HepG2 (cell line): ENCODE data around the gene PDE2A. TPM values are rescaled to one million over a fixed set of nuclear protein-coding genes. Genes with fewer than 3 reads are reported as not detected.

Experiments
- ATAC-seq: fragments of 200-7000 bp; cut with Tn5 transposase; 3 replicates; pipeline ENCODE4 v1.9.1; 2020; ENCODE audit warnings: mild to moderate bottlenecking, moderate library complexity
- BruUV-seq: library from RNA; stranded (reverse); fragments of 400-500 nt; replicated peaks from 2 replicates; lab custom pipeline; 2021; lab: Mats Ljungman, UMichigan
- CTCF ChIA-PET: fragments of 300-600 bp; formaldehyde crosslinking; extraction: SDS; loops from one replicate; lab custom pipeline; 2021; ENCODE audit warnings: low total read pairs, inconsistent platforms, low intra/inter-chr PET ratio; lab: Yijun Ruan, JAX
- POLR2A ChIA-PET: fragments of 350-600 bp; sonication (Branson Sonifier 250); formaldehyde crosslinking; loops from one replicate; lab custom pipeline; 2020; ENCODE audit warnings: antibody characterized with exemption, inconsistent platforms; lab: Yijun Ruan, JAX
- DNase-seq: peaks from one replicate; pipeline ENCODE4 v3.0.0-alpha.2; 2015; ENCODE audit warnings: low spot score
- FAIRE-seq: peaks from 3 replicates; lab custom pipeline; 2011; peaks lifted over from hg19 to GRCh38; lab: Jason Lieb, UNC
- H2AFZ ChIP-seq: one replicate; pipeline ENCODE4 v1.6.1; 2011; ENCODE audit warnings: low read length, inconsistent platforms
- H3K27ac ChIP-seq: fragments of 300-600 bp; 3 replicates; pipeline ENCODE4 v1.8.0; 2011; ENCODE audit warnings: mixed run types, mild to moderate bottlenecking, mixed read lengths, low read length, inconsistent platforms; ENCODE audit not compliant: insufficient read depth; ENCODE audit errors: extremely low read length
- H3K27me3 ChIP-seq, 2 experiments: fragments of 200-600 bp in 1 of 2; 2 replicates in 1 of 2; 3 replicates in 1 of 2; pipeline versions ENCODE4 v1.6.0 to v1.8.0; 2011; ENCODE audit warnings: low read length in 2 of 2, mild to moderate bottlenecking in 2 of 2, moderate library complexity in 2 of 2, inconsistent platforms in 1 of 2; ENCODE audit not compliant: insufficient read depth in 2 of 2, control insufficient read depth in 1 of 2
- H3K36me3 ChIP-seq, 2 experiments: fragments of 200-600 bp in 1 of 2; replicated peaks in 1 of 2; 2 replicates in 1 of 2; 3 replicates in 1 of 2; pipeline versions ENCODE4 v1.5.1 to v1.8.0; 2011; ENCODE audit warnings: low read length in 2 of 2, inconsistent platforms in 1 of 2; ENCODE audit not compliant: insufficient read depth in 2 of 2, control insufficient read depth in 1 of 2
- H3K4me1 ChIP-seq: 2 replicates; pipeline ENCODE4 v1.5.1; 2012; ENCODE audit warnings: low read length, inconsistent platforms; ENCODE audit not compliant: insufficient read depth
- H3K4me2 ChIP-seq: 2 replicates; pipeline ENCODE4 v1.6.0; 2011; ENCODE audit warnings: low read depth, low read length, inconsistent platforms
- H3K4me3 ChIP-seq, 3 experiments: fragments of 200-600 bp in 1 of 3; sonication (generic), shearing (Covaris generic) in 1 of 3; replicated peaks in 1 of 3; 2 replicates each; pipeline ENCODE4 v1.5.1; 2011 to 2016; ENCODE audit warnings: low read length in 3 of 3, inconsistent platforms in 2 of 3, low read depth in 2 of 3, mild to moderate bottlenecking in 2 of 3, control low read depth in 1 of 3, mixed read lengths in 1 of 3; ENCODE audit not compliant: insufficient read depth in 1 of 3
- H3K79me2 ChIP-seq: one replicate; pipeline ENCODE4 v1.6.1; 2011; ENCODE audit warnings: low read length, inconsistent platforms; ENCODE audit not compliant: insufficient read depth
- H3K9ac ChIP-seq: 2 replicates; pipeline ENCODE4 v1.6.0; 2011; ENCODE audit warnings: mild to moderate bottlenecking, low read depth, low read length, inconsistent platforms; ENCODE audit not compliant: insufficient read depth
- H3K9me3 ChIP-seq: 2 replicates; pipeline ENCODE4 v1.5.1; 2012; ENCODE audit warnings: mild to moderate bottlenecking, low read length
- H4K20me1 ChIP-seq: 2 replicates; pipeline ENCODE4 v1.6.0; 2011; ENCODE audit warnings: inconsistent platforms, mild to moderate bottlenecking, low read length, moderate library complexity; ENCODE audit not compliant: insufficient read depth
- CENPT ChIP-seq: sonication (generic); formaldehyde crosslinking; IDR thresholded peaks from 2 replicates; pipeline ENCODE4 v1.8.0; 2022; ENCODE audit warnings: low read depth, mild to moderate bottlenecking, moderate library complexity, missing genetic modification reagents
- HMG20A ChIP-seq: IDR thresholded peaks from 2 replicates; pipeline ENCODE4 v1.6.1; 2016; ENCODE audit warnings: borderline replicate concordance
- IRX3 ChIP-seq: sonication (generic); formaldehyde crosslinking; IDR thresholded peaks from 2 replicates; pipeline ENCODE4 v1.8.1; 2023; ENCODE audit warnings: mild to moderate bottlenecking, low read depth, missing genetic modification reagents, borderline replicate concordance
- MBD4 ChIP-seq: IDR thresholded peaks from 2 replicates; pipeline ENCODE4 v1.6.1; 2012; ENCODE audit warnings: low read length, inconsistent platforms, borderline replicate concordance
- NFE2L1 ChIP-seq: sonication (generic); formaldehyde crosslinking; IDR thresholded peaks from 2 replicates; pipeline ENCODE4 v1.4.0; 2020; ENCODE audit warnings: missing genetic modification reagents, mild to moderate bottlenecking, borderline replicate concordance
- NFIC ChIP-seq: IDR thresholded peaks from 2 replicates; pipeline ENCODE4 v1.6.1; 2012; ENCODE audit warnings: mild to moderate bottlenecking, low read length, inconsistent platforms
- RAD21 ChIP-seq: fragments of 450-650 bp; formaldehyde crosslinking; IDR thresholded peaks from 2 replicates; pipeline ENCODE4 v1.5.0; 2020; ENCODE audit warnings: mild to moderate bottlenecking
- SAFB2 ChIP-seq: sonication (generic); formaldehyde crosslinking; IDR thresholded peaks from 2 replicates; pipeline ENCODE4 v1.5.1; 2020; ENCODE audit warnings: missing genetic modification reagents, low read depth, mild to moderate bottlenecking, borderline replicate concordance
- SP1 ChIP-seq, 2 experiments: fragments of 450-650 bp in 1 of 2; sonication (generic) in 1 of 2; formaldehyde crosslinking in 1 of 2; IDR thresholded peaks; 2 replicates each; pipeline versions ENCODE4 v1.4.0 to v1.6.1; 2016 to 2020; ENCODE audit warnings: missing genetic modification reagents in 1 of 2
- SP140L ChIP-seq: sonication (generic); formaldehyde crosslinking; IDR thresholded peaks from 2 replicates; pipeline ENCODE4 v1.4.0; 2020; ENCODE audit warnings: missing genetic modification reagents, borderline replicate concordance
- TBX3 ChIP-seq: fragments of 450-650 bp; IDR thresholded peaks from 2 replicates; pipeline ENCODE4 v1.6.1; 2017; ENCODE audit warnings: antibody characterized with exemption, mild to moderate bottlenecking, inconsistent platforms, borderline replicate concordance
- TCF7L2 ChIP-seq: IDR thresholded peaks from 2 replicates; pipeline ENCODE4 v1.6.1; 2011; ENCODE audit warnings: mild to moderate bottlenecking, low read depth, low read length, moderate library complexity
- ZC3H13 ChIP-seq: sonication (generic); formaldehyde crosslinking; IDR thresholded peaks from 2 replicates; pipeline ENCODE4 v1.8.1; 2023; ENCODE audit warnings: mild to moderate bottlenecking, missing genetic modification reagents, moderate library complexity
- ZNF10 ChIP-seq: sonication (generic); formaldehyde crosslinking; IDR thresholded peaks from 2 replicates; pipeline ENCODE4 v1.4.0; 2020; ENCODE audit warnings: mild to moderate bottlenecking, low read depth, missing genetic modification reagents, borderline replicate concordance
- ZNF350 ChIP-seq: sonication (generic); formaldehyde crosslinking; IDR thresholded peaks from 2 replicates; pipeline ENCODE4 v1.4.0; 2020; ENCODE audit warnings: mild to moderate bottlenecking, low read depth, missing genetic modification reagents, borderline replicate concordance
- ZNF383 ChIP-seq: sonication (generic); formaldehyde crosslinking; IDR thresholded peaks from 2 replicates; pipeline ENCODE4 v1.4.0; 2020; ENCODE audit warnings: missing genetic modification reagents, mild to moderate bottlenecking, borderline replicate concordance
- ZNF44 ChIP-seq: sonication (generic); formaldehyde crosslinking; IDR thresholded peaks from 2 replicates; pipeline ENCODE4 v1.5.1; 2020; ENCODE audit warnings: mild to moderate bottlenecking, missing genetic modification reagents
- ZNF703 ChIP-seq: sonication (generic); formaldehyde crosslinking; IDR thresholded peaks from 2 replicates; pipeline ENCODE4 v1.5.1; 2020; ENCODE audit warnings: missing genetic modification reagents, mild to moderate bottlenecking, moderate library complexity, borderline replicate concordance
- ZNF747 ChIP-seq: sonication (generic); formaldehyde crosslinking; IDR thresholded peaks from 2 replicates; pipeline ENCODE4 v1.8.1; 2023; ENCODE audit warnings: missing genetic modification reagents, mild to moderate bottlenecking, borderline replicate concordance
- ZNF772 ChIP-seq: sonication (generic); formaldehyde crosslinking; IDR thresholded peaks from 2 replicates; pipeline ENCODE4 v1.5.0; 2020; ENCODE audit warnings: mild to moderate bottlenecking, missing genetic modification reagents
- WGBS: methylation state at CpG from one replicate; pipeline ENCODE4 v1.1.6; 2017; ENCODE audit warnings: low lambda C conversion rate; 5-methylcytosine and 5-hydroxymethylcytosine counted together
- in situ Hi-C: cut with HindIII; loops from 2 replicates; pipeline ENCODE4 v1.10.0; 2017; ENCODE audit warnings: low pct_unique_long_range_greater_than_20kb; ENCODE audit not compliant: extremely low pct_ligation_motif_present
- intact Hi-C: fragments of 100-400 bp; cut with micrococcal nuclease; formaldehyde crosslinking; loops from one replicate; pipeline ENCODE4 v1.10.0; 2022; ENCODE audit not compliant: unreplicated experiment
- polyA plus RNA-seq, 8 experiments: library from polyadenylated mRNA; depleted of rRNA in 3 of 8; stranded (reverse) in 7 of 8; unstranded in 1 of 8; fragments of >200 nt; fragmentation: Illumina TruSeq in 4 of 8; extraction: Trizol in 4 of 8; gene quantifications; 2 replicates each; pipeline versions ENCODE4 v1.2.1 to v1.2.3, GENCODE V29; 2011 to 2016; ENCODE audit warnings: low read depth in 4 of 8, missing spikeins in 1 of 8, mixed read lengths in 1 of 8; ENCODE audit not compliant: insufficient read depth in 1 of 8
- total RNA-seq, 5 experiments: library from RNA; depleted of rRNA; stranded (reverse); fragments of >200 nt; fragmentation: Illumina TruSeq; extraction: Trizol; gene quantifications; 2 replicates each; pipeline ENCODE4 v1.2.3, GENCODE V29; 2016; ENCODE audit warnings: low read depth in 1 of 5
- TF ChIP-seq, protein P1 (sequence below): IDR thresholded peaks from 2 replicates; pipeline ENCODE4 v1.6.1; 2016; ENCODE audit warnings: control low read depth
- TF ChIP-seq, protein P2 (sequence below): sonication (generic); formaldehyde crosslinking; IDR thresholded peaks from 2 replicates; pipeline ENCODE4 v1.5.0; 2020; ENCODE audit warnings: missing genetic modification reagents

The PDE2A gene
- total and polyA plus RNA-seq, 2 of the 13 experiments (the other 11 are each of a cell fraction or from before 2014, with no cell fraction given): 3.1 TPM; not detected in 1

DNA sequence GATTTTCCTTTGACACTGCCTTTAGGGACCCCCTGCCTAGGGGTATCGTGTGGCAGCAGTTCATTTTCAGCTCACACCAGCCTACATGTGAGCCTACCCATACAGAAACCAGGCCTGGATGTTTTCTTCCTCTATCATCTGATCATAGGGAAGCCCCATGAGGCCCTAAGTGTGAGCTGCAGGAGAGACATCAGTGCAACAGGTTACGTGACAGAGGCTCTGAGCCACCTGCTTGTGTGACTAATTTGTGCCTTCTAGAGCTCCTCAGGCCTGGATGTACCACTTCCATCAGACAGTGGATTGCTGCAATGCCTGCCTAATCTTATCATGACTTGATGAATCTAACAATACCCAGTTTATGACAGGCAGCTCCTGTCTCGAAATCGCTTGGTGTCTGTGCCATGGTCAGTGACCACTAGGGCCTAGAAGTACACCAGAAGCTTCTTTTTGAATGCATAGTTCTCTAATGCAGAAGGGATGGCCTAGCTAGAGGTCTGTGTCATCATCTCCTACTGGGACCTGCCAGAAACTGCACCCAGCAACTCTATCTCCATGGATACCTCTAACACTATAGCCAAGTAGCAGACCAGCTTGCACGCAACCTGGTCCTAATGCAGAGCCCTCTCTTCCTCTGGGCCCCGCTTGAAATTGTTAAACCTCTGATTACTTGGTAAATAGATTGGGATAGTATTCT lies 130.2 kb downstream of the PDE2A start (continued):
- TF ChIP-seq IRX3 (CRISPR knock-in tag) (no peak), CENPT (CRISPR knock-in tag) (no peak), HMG20A (no peak), ZNF383 (CRISPR knock-in tag) (no peak), ZNF703 (CRISPR knock-in tag) (no peak)
- TF ChIP-seq, protein P1, sequence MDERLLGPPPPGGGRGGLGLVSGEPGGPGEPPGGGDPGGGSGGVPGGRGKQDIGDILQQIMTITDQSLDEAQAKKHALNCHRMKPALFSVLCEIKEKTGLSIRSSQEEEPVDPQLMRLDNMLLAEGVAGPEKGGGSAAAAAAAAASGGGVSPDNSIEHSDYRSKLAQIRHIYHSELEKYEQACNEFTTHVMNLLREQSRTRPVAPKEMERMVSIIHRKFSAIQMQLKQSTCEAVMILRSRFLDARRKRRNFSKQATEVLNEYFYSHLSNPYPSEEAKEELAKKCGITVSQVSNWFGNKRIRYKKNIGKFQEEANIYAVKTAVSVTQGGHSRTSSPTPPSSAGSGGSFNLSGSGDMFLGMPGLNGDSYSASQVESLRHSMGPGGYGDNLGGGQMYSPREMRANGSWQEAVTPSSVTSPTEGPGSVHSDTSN: no peak

DNA sequence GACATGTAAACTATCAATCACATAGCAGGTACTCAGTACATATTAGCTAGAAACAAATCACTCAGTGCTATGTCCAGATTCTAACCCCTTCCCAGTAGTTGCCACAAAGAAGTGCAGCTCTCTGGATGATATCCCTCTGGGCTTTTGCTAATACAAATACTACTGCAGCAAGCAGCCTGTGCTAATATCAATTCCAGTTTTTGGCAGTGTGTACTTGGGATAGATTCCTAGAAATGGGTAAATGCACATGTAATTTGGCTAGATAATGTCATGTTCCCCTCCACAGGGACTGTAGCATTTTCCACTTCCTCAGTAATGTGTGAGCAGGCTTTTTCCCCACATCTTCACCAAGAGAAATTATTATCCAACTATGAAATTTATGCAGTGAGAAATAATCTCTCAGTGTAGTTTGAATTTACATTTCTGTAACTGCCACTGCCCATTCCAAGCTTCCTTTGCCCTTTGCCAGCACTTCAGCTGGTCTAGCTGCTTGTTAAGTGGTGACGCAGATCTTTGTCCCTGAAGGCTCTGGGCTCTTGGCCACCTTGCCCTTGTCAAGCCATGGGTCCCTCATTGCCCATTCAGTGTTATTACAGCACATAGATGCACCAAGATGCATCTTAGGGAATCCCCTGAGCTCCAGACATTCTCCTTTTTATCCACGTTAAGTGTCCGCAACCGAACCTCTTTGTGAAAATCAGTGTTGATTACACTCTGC lies 132.8 kb downstream of the PDE2A start:
- Histone ChIP-seq H3K27ac (no peak overlapping the region), H3K36me3 (no peaks in the 10 kb centered on the region; a peak in 1 of 5 replicates), H3K9me3 (no peaks in the 10 kb centered on the region), H3K9ac (no peak overlapping the region), H3K79me2 (no peaks in the 10 kb centered on the region), H3K4me3 (no peak overlapping the region), H3K27me3 (peaks cover 0 to 33% of the 10 kb centered on the region in 2 experiments; a peak in 3 of 5 replicates), H2AFZ (no peak overlapping the region), H3K4me2 (no peak overlapping the region), H4K20me1 (no peaks in the 10 kb centered on the region), H3K4me1 (peaks cover 1% of the 10 kb centered on the region)
- in situ Hi-C loops: no loop called here
- BruUV-seq: no TSS peak
- DNase-seq (no peak), ATAC-seq (no peak), FAIRE-seq (no peak)
- POLR2A ChIA-PET: no interaction called here
- 49% methylated on average over 4 of the region's 4 CpGs for WGBS
- CTCF ChIA-PET: no interaction called here
- intact Hi-C loops: no loop called here
- TF ChIP-seq ZNF10 (CRISPR knock-in tag) (no peak), SP140L (no peak), ZNF772 (CRISPR knock-in tag) (no peak), TBX3 (no peak), NFIC (no peak), MBD4 (no peak), SP1 (IDR thresholded peaks at IDR 0.05) (no peak), SP1 (CRISPR knock-in tag; IDR thresholded peaks at IDR 0.05) (no peak), SAFB2 (CRISPR knock-in tag) (no peak), NFE2L1 (CRISPR knock-in tag) (no peak), ZNF747 (no peak), RAD21 (no peak), ZNF44 (CRISPR knock-in tag) (no peak), ZC3H13 (CRISPR knock-in tag) (no peak), ZNF350 (CRISPR knock-in tag) (no peak), TCF7L2 (no peak)
- TF ChIP-seq, protein P2, sequence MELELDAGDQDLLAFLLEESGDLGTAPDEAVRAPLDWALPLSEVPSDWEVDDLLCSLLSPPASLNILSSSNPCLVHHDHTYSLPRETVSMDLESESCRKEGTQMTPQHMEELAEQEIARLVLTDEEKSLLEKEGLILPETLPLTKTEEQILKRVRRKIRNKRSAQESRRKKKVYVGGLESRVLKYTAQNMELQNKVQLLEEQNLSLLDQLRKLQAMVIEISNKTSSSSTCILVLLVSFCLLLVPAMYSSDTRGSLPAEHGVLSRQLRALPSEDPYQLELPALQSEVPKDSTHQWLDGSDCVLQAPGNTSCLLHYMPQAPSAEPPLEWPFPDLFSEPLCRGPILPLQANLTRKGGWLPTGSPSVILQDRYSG (CRISPR knock-in tag): no peak
